OCI-LY3 (cell line): ENCODE results near the gene CEBPG.

Experiments
- H2AFZ ChIP-seq: fragments of 200-600, 300-600 bp; shearing (Covaris generic); 2 replicates; pipeline ENCODE4 v1.6.0; 2014; ENCODE audit warnings: antibody characterized with exemption, low read depth, low read length
- H3K27ac ChIP-seq: fragments of 200-600, 300-600 bp; sonication (generic); 2 replicates; pipeline ENCODE4 v1.5.1; 2014; ENCODE audit warnings: mild to moderate bottlenecking, low read length, moderate library complexity, mixed read lengths
- H3K27me3 ChIP-seq: fragments of 200-600, 300-600 bp; sonication (generic); 2 replicates; pipeline ENCODE4 v1.6.1; 2014; ENCODE audit warnings: low read depth, low read length, mixed read lengths
- H3K36me3 ChIP-seq: fragments of 200-600, 300-600 bp; sonication (generic); replicated peaks from 2 replicates; pipeline ENCODE3; 2014; ENCODE audit warnings: low read depth, low read length, mixed read lengths
- H3K4me1 ChIP-seq: fragments of 300-600, 200-600 bp; sonication (generic); 2 replicates; pipeline ENCODE4 v1.6.1; 2014; ENCODE audit warnings: low read length, mixed read lengths
- H3K4me2 ChIP-seq: fragments of 200-600, 300-600 bp; sonication (generic); 2 replicates; pipeline ENCODE4 v1.6.1; 2014; ENCODE audit warnings: low read length, mixed read lengths
- H3K4me3 ChIP-seq: fragments of 300-600, 200-600 bp; sonication (generic); 2 replicates; pipeline ENCODE4 v1.5.1; 2014; ENCODE audit warnings: antibody characterized with exemption, mild to moderate bottlenecking, low read length, moderate library complexity
- H3K79me2 ChIP-seq: fragments of 300-600, 200-600 bp; shearing (Covaris generic); 2 replicates; pipeline ENCODE4 v1.6.1; 2014; ENCODE audit warnings: mild to moderate bottlenecking, low read length, mixed read lengths
- H3K9ac ChIP-seq: fragments of 300-600, 200-600 bp; shearing (Covaris generic); 2 replicates; pipeline ENCODE4 v1.6.0; 2014; ENCODE audit warnings: mild to moderate bottlenecking, low read length, moderate library complexity
- H3K9me3 ChIP-seq: fragments of 200-600, 300-600 bp; shearing (Covaris generic); 2 replicates; pipeline ENCODE4 v1.6.1; 2014; ENCODE audit warnings: low read length, mixed read lengths; ENCODE audit not compliant: insufficient read depth
- H4K20me1 ChIP-seq: fragments of 200-600, 300-600 bp; sonication (generic); 2 replicates; pipeline ENCODE4 v1.6.1; 2016; ENCODE audit warnings: low read length, mixed read lengths; ENCODE audit not compliant: insufficient read depth
- CTCF ChIP-seq: fragments of 200-600, 300-600 bp; sonication (generic); IDR thresholded peaks from 2 replicates; pipeline ENCODE4 v1.5.1; 2014; ENCODE audit warnings: antibody characterized with exemption, low read length, low read depth
- EZH2phosphoT487 ChIP-seq: fragments of 200-600 bp; shearing (Covaris generic); IDR thresholded peaks from 2 replicates; pipeline ENCODE4 v1.6.1; 2018; ENCODE audit warnings: antibody characterized with exemption, mixed run types, low read depth

Gene CEBPG

GRCh38 chr19:33382006-33382405, 8.5 kb downstream of the CEBPG start:
- no peak for TF ChIP-seq EZH2phosphoT487
- no peak for TF ChIP-seq CTCF
- Histone ChIP-seq H4K20me1 (peaks cover 75% of the 10 kb centered on the region), H3K9ac (no peak overlapping the region)

DNA sequence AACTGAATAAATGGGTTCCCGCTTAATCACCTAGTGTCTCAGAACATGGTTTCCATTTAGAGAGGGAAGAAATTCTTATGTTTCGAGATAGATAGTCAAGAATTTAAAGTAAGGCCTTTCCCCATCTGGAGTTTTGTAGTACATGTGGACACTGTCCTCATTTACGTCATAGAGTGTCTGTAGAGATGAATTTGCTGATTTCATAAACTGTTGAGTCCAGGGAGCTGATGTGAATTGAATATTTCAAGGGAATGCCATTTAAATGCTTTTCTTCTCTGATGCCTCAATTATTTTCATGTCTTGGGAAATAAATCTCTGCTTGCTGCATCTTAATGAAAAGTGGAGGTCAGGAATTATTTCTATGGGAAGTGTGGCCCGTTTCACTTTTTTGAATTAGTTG, 9.5 kb downstream of the CEBPG start:
- TF ChIP-seq EZH2phosphoT487, result no peak
- H3K27ac ChIP-seq, result no peak overlapping the region
- H3K4me2 ChIP-seq, result no peak overlapping the region
- peaks cover 66% of the 10 kb centered on the region for H4K20me1 ChIP-seq
- no peak overlapping the region for H2AFZ ChIP-seq
- H3K4me1 ChIP-seq, result 0 out of 2 replicates have a peak, but pooled peaks cover 5% of the 10 kb centered on the region
- no peak overlapping the region for H3K9ac ChIP-seq
- H3K79me2 ChIP-seq, result peaks cover 76% of the 10 kb centered on the region
- H3K27me3 ChIP-seq, result no peaks in the 10 kb centered on the region
- H3K9me3 ChIP-seq, result no peaks in the 10 kb centered on the region
- no peak overlapping the region for H3K4me3 ChIP-seq
- H3K36me3 ChIP-seq, result peaks cover 40% of the 10 kb centered on the region

More at GRCh38 chr19:33382006-33382405, 8.5 kb downstream of the CEBPG start:
- Histone ChIP-seq H3K4me3 (no peak overlapping the region), H3K4me1 (0 out of 2 replicates have a peak, but pooled peaks cover 5% of the 10 kb centered on the region), H3K27me3 (no peaks in the 10 kb centered on the region), H3K4me2 (no peak overlapping the region), H3K36me3 (peaks cover 40% of the 10 kb centered on the region), H2AFZ (no peak overlapping the region), H3K79me2 (peaks cover 86% of the 10 kb centered on the region), H3K27ac (no peak overlapping the region), H3K9me3 (no peaks in the 10 kb centered on the region)

GRCh38 chr19:33383720-33384292, 10.3 kb downstream of the CEBPG start:
- no peak overlapping the region for H2AFZ ChIP-seq
- H3K9ac ChIP-seq, result no peak overlapping the region
- H4K20me1 ChIP-seq, result peaks cover 57% of the 10 kb centered on the region
- H3K9me3 ChIP-seq, result no peaks in the 10 kb centered on the region
- H3K36me3 ChIP-seq, result peaks cover 38% of the 10 kb centered on the region
- H3K4me1 ChIP-seq, result 0 out of 2 replicates have a peak, but pooled peaks cover 5% of the 10 kb centered on the region
- peaks cover 68% of the 10 kb centered on the region for H3K79me2 ChIP-seq
- TF ChIP-seq EZH2phosphoT487, result no peak
- no peak for TF ChIP-seq CTCF
- no peaks in the 10 kb centered on the region for H3K27me3 ChIP-seq
- no peak overlapping the region for H3K4me2 ChIP-seq
- H3K27ac ChIP-seq, result no peak overlapping the region
- no peak overlapping the region for H3K4me3 ChIP-seq

- H2AFZ ChIP-seq, result no peak overlapping the region
- no peaks in the 10 kb centered on the region for H3K9me3 ChIP-seq
- H3K4me1 ChIP-seq, result 0 out of 2 replicates have a peak, but pooled peaks cover 5% of the 10 kb centered on the region
- no peak overlapping the region for H3K27ac ChIP-seq
- TF ChIP-seq CTCF (no peak), EZH2phosphoT487 (no peak)
- H3K27me3 ChIP-seq, result no peaks in the 10 kb centered on the region
- peaks cover 26% of the 10 kb centered on the region for H3K36me3 ChIP-seq
- H3K79me2 ChIP-seq, result peaks cover 56% of the 10 kb centered on the region
- no peak overlapping the region for H3K9ac ChIP-seq
- peaks cover 46% of the 10 kb centered on the region for H4K20me1 ChIP-seq
- no peak overlapping the region for H3K4me2 ChIP-seq
- H3K4me3 ChIP-seq, result no peak overlapping the region
These were observed 11.5 kb downstream of the CEBPG start for GRCh38 chr19:33384983-33385382.
